Subcutaneous adipose tissue (tissue), 4 donors: ENCODE data around the gene UBE2O. TPM values are rescaled to one million over a fixed set of nuclear protein-coding genes. Genes with fewer than 3 reads are reported as not detected.

Experiments
- total RNA-seq, 4 donors: library from RNA; depleted of rRNA; stranded (reverse); fragments of >200 nt; gene quantifications; one replicate each; pipeline ENCODE4 v1.1.0, GENCODE V29; 2016
- TF ChIP-seq, protein P1 (sequence below): fragments of 450-650 bp; IDR thresholded peaks from one replicate; pipeline ENCODE4 v1.5.1; 2016; ENCODE audit warnings: low read depth, mild to moderate bottlenecking, control low read depth, antibody characterized with exemption, moderate library complexity

The UBE2O gene
- total RNA-seq, 4 donors from 2014 or later: 7.2 to 14.3 (median 12.6) TPM

DNA sequence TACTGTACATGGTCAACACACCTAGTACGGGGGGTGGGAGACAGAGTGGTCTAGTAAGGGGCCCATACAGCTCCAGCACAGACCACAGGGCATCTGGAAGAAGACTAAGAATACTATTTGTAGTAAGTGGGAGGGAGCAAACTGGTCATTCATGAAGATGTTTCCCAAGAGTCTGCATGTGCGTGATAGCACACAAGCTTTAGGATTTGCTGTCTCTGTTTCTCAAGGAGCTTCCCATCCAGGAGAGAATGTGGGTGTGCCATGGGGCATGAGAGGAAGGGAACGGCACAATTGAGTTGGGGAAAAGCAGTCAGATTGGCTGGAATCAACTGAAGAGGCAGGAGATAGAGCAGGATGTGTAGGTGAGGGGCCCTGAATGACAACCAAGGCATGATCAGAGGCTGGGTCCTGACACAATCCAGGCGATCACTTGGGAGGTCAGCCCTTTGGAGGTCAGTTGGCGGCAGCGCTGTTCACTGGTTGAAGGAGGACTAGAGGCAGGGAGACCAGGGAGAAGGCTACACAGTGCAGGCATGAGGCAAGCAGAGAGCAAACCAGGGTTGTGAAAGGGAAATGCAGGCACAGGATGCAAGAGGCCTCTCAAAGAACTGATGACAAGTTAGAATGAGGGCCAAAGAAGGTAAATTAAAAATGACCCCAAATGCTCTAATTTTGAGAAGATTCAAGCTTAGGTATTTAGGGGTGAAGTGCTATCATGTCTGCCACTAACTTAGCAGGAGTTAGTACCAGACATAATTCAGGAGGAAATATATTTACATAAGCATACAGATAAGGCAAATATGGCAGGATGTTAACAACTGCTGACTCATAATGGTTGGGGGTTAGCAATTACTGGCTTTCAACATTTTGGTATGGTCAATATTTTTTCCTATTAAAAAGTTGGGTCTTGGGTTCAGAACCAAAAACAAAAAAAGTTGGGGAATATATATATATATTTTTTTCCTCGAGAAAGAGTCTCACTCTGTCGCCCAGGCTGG is 10.3 kb downstream of the UBE2O start:
- TF ChIP-seq, protein P1, sequence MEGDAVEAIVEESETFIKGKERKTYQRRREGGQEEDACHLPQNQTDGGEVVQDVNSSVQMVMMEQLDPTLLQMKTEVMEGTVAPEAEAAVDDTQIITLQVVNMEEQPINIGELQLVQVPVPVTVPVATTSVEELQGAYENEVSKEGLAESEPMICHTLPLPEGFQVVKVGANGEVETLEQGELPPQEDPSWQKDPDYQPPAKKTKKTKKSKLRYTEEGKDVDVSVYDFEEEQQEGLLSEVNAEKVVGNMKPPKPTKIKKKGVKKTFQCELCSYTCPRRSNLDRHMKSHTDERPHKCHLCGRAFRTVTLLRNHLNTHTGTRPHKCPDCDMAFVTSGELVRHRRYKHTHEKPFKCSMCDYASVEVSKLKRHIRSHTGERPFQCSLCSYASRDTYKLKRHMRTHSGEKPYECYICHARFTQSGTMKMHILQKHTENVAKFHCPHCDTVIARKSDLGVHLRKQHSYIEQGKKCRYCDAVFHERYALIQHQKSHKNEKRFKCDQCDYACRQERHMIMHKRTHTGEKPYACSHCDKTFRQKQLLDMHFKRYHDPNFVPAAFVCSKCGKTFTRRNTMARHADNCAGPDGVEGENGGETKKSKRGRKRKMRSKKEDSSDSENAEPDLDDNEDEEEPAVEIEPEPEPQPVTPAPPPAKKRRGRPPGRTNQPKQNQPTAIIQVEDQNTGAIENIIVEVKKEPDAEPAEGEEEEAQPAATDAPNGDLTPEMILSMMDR: no peak

GRCh38 chr17:76441686-76442340 is 11.1 kb downstream of the UBE2O start:
- TF ChIP-seq, protein P1: no peak

- TF ChIP-seq, protein P1: no peak
These were observed 12.1 kb downstream of the UBE2O start for GRCh38 chr17:76440751-76441362.

GRCh38 chr17:76439314-76439928 is 13.5 kb downstream of the UBE2O start:
- TF ChIP-seq, protein P1: no peak

GRCh38 chr17:76438906-76439305 is 14.0 kb downstream of the UBE2O start:
- TF ChIP-seq, protein P1: no peak

- TF ChIP-seq, protein P1: no peak
These were observed 15.2 kb downstream of the UBE2O start for GRCh38 chr17:76437467-76438402.
